ENCODE data around the gene ATAD5. TPM values are rescaled to one million over a fixed set of nuclear protein-coding genes. Genes with fewer than 3 reads are reported as not detected.
"Not testable (repeated sequence)": the region's sequence is repeated elsewhere in the genome, so short reads cannot be mapped to it uniquely, and the experiment has no call there.

ATAD5 gene
- polyA plus RNA-seq, 1 donor from 2014 or later = 6.3 TPM

- H3K9ac ChIP-seq (ENCODE audit: low read length) = no peak overlapping the region
- no peak overlapping the region for H2AFZ ChIP-seq (ENCODE audit: low read depth, low read length)
- H3K4me2 ChIP-seq (ENCODE audit: low read length) = no peak overlapping the region
- H3F3A ChIP-seq (ENCODE audit: insufficient read depth, low read length, poor library complexity, severe bottlenecking) = no peaks in the 10 kb centered on the region
- H3K4me3 ChIP-seq (ENCODE audit: low read length) = no peak overlapping the region
- H3K9me3 ChIP-seq (ENCODE audit: low read length) = no peaks in the 10 kb centered on the region
- H3K36me3 ChIP-seq (ENCODE audit: insufficient read depth, low read length) = no peaks in the 10 kb centered on the region
- TF ChIP-seq POLR2AphosphoS5 (IDR thresholded peaks at IDR 0.05) (no peak), MXI1 (conservative IDR thresholded peaks at IDR 0.05; ENCODE audit: poor library complexity, severe bottlenecking) (no peak), SMC3 (conservative IDR thresholded peaks at IDR 0.05; ENCODE audit: poor library complexity) (no peak), CTCF (IDR thresholded peaks at IDR 0.05; ENCODE audit: poor library complexity, severe bottlenecking) (no peak), REST (IDR thresholded peaks at IDR 0.05; ENCODE audit: borderline replicate concordance) (no peak), EP300 (conservative IDR thresholded peaks at IDR 0.05; ENCODE audit: poor library complexity, severe bottlenecking) (no peak), RAD21 (conservative IDR thresholded peaks at IDR 0.05) (no peak), EZH2 (IDR thresholded peaks at IDR 0.05; ENCODE audit: borderline replicate concordance, insufficient read depth, low read length, poor library complexity, severe bottlenecking) (no peak), TAF1 (IDR thresholded peaks at IDR 0.05; ENCODE audit: low read depth) (no peak)
- H3K27ac ChIP-seq (ENCODE audit: low read length) = no peak overlapping the region
- no peaks in the 10 kb centered on the region for H3K27me3 ChIP-seq (ENCODE audit: insufficient read depth, low read depth, low read length)
- H3K9me2 ChIP-seq (ENCODE audit: insufficient read depth, low read length) = no peaks in the 10 kb centered on the region
- no peaks in the 10 kb centered on the region for H4K20me1 ChIP-seq (ENCODE audit: insufficient read depth)
- H3K79me2 ChIP-seq (replicated peaks; ENCODE audit: insufficient read depth, low read length) = peaks cover 6% of the 10 kb centered on the region
Observed at GRCh38 chr17:30908717-30909420, 77.1 kb downstream of the ATAD5 start.

- not testable (repeated sequence) for H2AFZ ChIP-seq (ENCODE audit: low read depth, low read length)
Observed at GRCh38 chr17:30910151-30910550, 78.4 kb downstream of the ATAD5 start.

More at GRCh38 chr17:30910151-30910550, 78.4 kb downstream of the ATAD5 start:
- H4K20me1 ChIP-seq (ENCODE audit: insufficient read depth); H3K36me3 ChIP-seq (ENCODE audit: insufficient read depth, low read length); H3F3A ChIP-seq (ENCODE audit: insufficient read depth, low read length, poor library complexity, severe bottlenecking); H3K4me3 ChIP-seq (ENCODE audit: low read length); H3K9me2 ChIP-seq (ENCODE audit: insufficient read depth, low read length); H3K79me2 ChIP-seq (replicated peaks; ENCODE audit: insufficient read depth, low read length); H3K9ac ChIP-seq (ENCODE audit: low read length); H3K27ac ChIP-seq (ENCODE audit: low read length); H3K9me3 ChIP-seq (ENCODE audit: low read length); H3K4me2 ChIP-seq (ENCODE audit: low read length); H3K27me3 ChIP-seq (ENCODE audit: insufficient read depth, low read depth, low read length): not testable (repeated sequence)

Data from neural cell (in vitro differentiated cells).